Liver (tissue), 9 donors: ENCODE measurements around the gene METTL23. TPM values are rescaled to one million over a fixed set of nuclear protein-coding genes. Genes with fewer than 3 reads are reported as not detected.

ENCODE experiments used
- DNase-seq: peaks from one replicate; pipeline ENCODE4 v3.0.0-alpha.2; 2017; ENCODE audit warnings: low spot score
- H3K27ac ChIP-seq, 2 donors: one replicate each; pipeline ENCODE4 v1.7.0; 2013; ENCODE audit warnings: inconsistent platforms in 2 of 2, low read length in 2 of 2, control low read depth in 1 of 2, low read depth in 1 of 2, mild to moderate bottlenecking in 1 of 2
- H3K27me3 ChIP-seq, 4 donors: one replicate each; pipeline versions ENCODE4 v1.6.1 to v1.7.0; 2013; ENCODE audit warnings: low read length in 3 of 4, inconsistent platforms in 1 of 4, mild to moderate bottlenecking in 1 of 4, moderate library complexity in 1 of 4; ENCODE audit not compliant: control insufficient read depth in 4 of 4, insufficient read depth in 4 of 4
- H3K36me3 ChIP-seq, 4 donors: one replicate each; pipeline versions ENCODE4 v1.6.1 to v1.7.0; 2013; ENCODE audit warnings: low read length in 3 of 4, mild to moderate bottlenecking in 3 of 4, low read depth in 1 of 4, moderate library complexity in 1 of 4; ENCODE audit not compliant: control insufficient read depth in 4 of 4, insufficient read depth in 3 of 4
- H3K4me1 ChIP-seq, 4 donors: one replicate each; pipeline versions ENCODE4 v1.6.1 to v1.7.0; 2013; ENCODE audit warnings: low read length in 3 of 4, mild to moderate bottlenecking in 3 of 4, moderate library complexity in 1 of 4; ENCODE audit not compliant: control insufficient read depth in 4 of 4, insufficient read depth in 4 of 4
- H3K4me3 ChIP-seq, 3 donors: one replicate each; pipeline versions ENCODE4 v1.6.1 to v1.7.0; 2013; ENCODE audit warnings: low read length in 3 of 3, control low read depth in 1 of 3, low read depth in 1 of 3, mild to moderate bottlenecking in 1 of 3
- H3K9ac ChIP-seq, 2 donors: one replicate each; pipeline ENCODE4 v1.7.0; 2013; ENCODE audit warnings: low read length in 2 of 2, mild to moderate bottlenecking in 2 of 2, moderate library complexity in 2 of 2, control low read depth in 1 of 2, low read depth in 1 of 2
- H3K9me3 ChIP-seq, 4 donors: one replicate each; pipeline versions ENCODE4 v1.6.1 to v1.7.0; 2013; ENCODE audit warnings: low read length in 3 of 4; ENCODE audit not compliant: control insufficient read depth in 4 of 4
- ATF3 ChIP-seq: IDR thresholded peaks from 2 replicates; pipeline ENCODE4 v1.6.1; 2016; ENCODE audit warnings: antibody characterized with exemption
- CTCF ChIP-seq: fragments of 150-350 bp; IDR thresholded peaks from 2 replicates; pipeline ENCODE4 v1.5.1; 2017; ENCODE audit warnings: improper control_type of control experiment, low read depth, low read length; ENCODE audit not compliant: missing input control
- FOXA1 ChIP-seq: IDR thresholded peaks from 2 replicates; pipeline ENCODE4 v1.6.1; 2016; ENCODE audit warnings: antibody characterized with exemption
- FOXA2 ChIP-seq: IDR thresholded peaks from 2 replicates; pipeline ENCODE4 v1.6.1; 2016; ENCODE audit warnings: antibody characterized with exemption
- HNF4A ChIP-seq, 2 donors: conservative IDR thresholded peaks; 2 replicates each; pipeline ENCODE4 v1.6.1; 2016; ENCODE audit warnings: antibody characterized with exemption in 2 of 2, mild to moderate bottlenecking in 2 of 2
- HNF4G ChIP-seq: IDR thresholded peaks from 2 replicates; pipeline ENCODE4 v1.6.1; 2016; ENCODE audit warnings: antibody characterized with exemption
- JUND ChIP-seq, 2 donors: IDR thresholded peaks; 2 replicates each; pipeline ENCODE4 v1.6.1; 2016; ENCODE audit warnings: antibody characterized with exemption in 2 of 2
- MAX ChIP-seq: IDR thresholded peaks from 2 replicates; pipeline ENCODE4 v1.6.1; 2016; ENCODE audit warnings: antibody characterized with exemption
- REST ChIP-seq: IDR thresholded peaks from 2 replicates; pipeline ENCODE4 v1.6.1; 2016; ENCODE audit warnings: antibody characterized with exemption, mild to moderate bottlenecking
- SP1 ChIP-seq: IDR thresholded peaks from 2 replicates; pipeline ENCODE4 v1.6.1; 2018; ENCODE audit warnings: antibody characterized with exemption, mild to moderate bottlenecking
- TAF1 ChIP-seq: conservative IDR thresholded peaks from 2 replicates; pipeline ENCODE4 v1.6.1; 2016; ENCODE audit warnings: antibody characterized with exemption, mild to moderate bottlenecking
- YY1 ChIP-seq: IDR thresholded peaks from 2 replicates; pipeline ENCODE4 v1.6.1; 2016; ENCODE audit warnings: antibody characterized with exemption, mild to moderate bottlenecking
- ZBTB33 ChIP-seq: IDR thresholded peaks from 2 replicates; pipeline ENCODE4 v1.6.1; 2016; ENCODE audit warnings: antibody characterized with exemption
- WGBS: extraction: QIAGEN DNeasy Blood & Tissue Kit; methylation state at CpG from one replicate; pipeline ENCODE4 v1.1.7; 2013; 5-methylcytosine and 5-hydroxymethylcytosine counted together
- polyA plus RNA-seq, 2 donors: library from polyadenylated mRNA; stranded (reverse) in 1 of 2; unstranded in 1 of 2; fragments of 200-250 nt in 1 of 2; fragments of >200 nt in 1 of 2; fragmentation: Nextera tagmentation in 1 of 2; extraction: Ambion mirVana in 1 of 2; gene quantifications; one replicate each; pipeline versions ENCODE4 v1.2.1 to v1.2.3, GENCODE V29; 2013 to 2015
- total RNA-seq, 2 donors: library from RNA; depleted of rRNA; stranded (reverse); fragments of >200 nt; gene quantifications; one replicate each; pipeline ENCODE4 v1.2.3, GENCODE V29; 2014
- donor health status: healthy.
- donor health status: healthy.
- donor health status: healthy.
- donor health status: healthy.
- donor health status: healthy.

Gene METTL23
- total and polyA plus RNA-seq, 4 donors, result 15.6 to 37.2 (median 22.1) TPM

- no peaks in the 10 kb centered on the region for H3K27me3 ChIP-seq
- WGBS, result 74% methylated on average over 12 of the region's 12 CpGs
- TF ChIP-seq YY1, result no peak
- TF ChIP-seq JUND (IDR thresholded peaks at IDR 0.05), result no peak
- TF ChIP-seq REST, result no peak
- TF ChIP-seq TAF1, result no peak
- no peak for TF ChIP-seq HNF4A (conservative IDR thresholded peaks at IDR 0.05)
- TF ChIP-seq FOXA1, result no peak
- no peak for TF ChIP-seq MAX
- no peak for TF ChIP-seq ATF3
- TF ChIP-seq HNF4G, result no peak
- no peak for TF ChIP-seq CTCF
- TF ChIP-seq SP1, result no peak
- H3K27ac ChIP-seq, result no peak overlapping the region
- H3K4me1 ChIP-seq, result no peaks in the 10 kb centered on the region
- no peak overlapping the region for H3K4me3 ChIP-seq
- no peak overlapping the region for H3K9ac ChIP-seq
- H3K36me3 ChIP-seq, result no peaks in the 10 kb centered on the region
- DNase-seq, result no peak
- H3K9me3 ChIP-seq, result no peaks in the 10 kb centered on the region
These were observed 48.3 kb upstream of the METTL23 start for GRCh38 chr17:76678330-76678729.

- DNase-seq, result no peak
- no peaks in the 10 kb centered on the region for H3K4me1 ChIP-seq
- no peak overlapping the region for H3K9ac ChIP-seq
- WGBS, result 91% methylated on average over 1 of the region's 1 CpG
- H3K27ac ChIP-seq, result no peak overlapping the region
- no peak overlapping the region for H3K4me3 ChIP-seq
- H3K36me3 ChIP-seq, result no peaks in the 10 kb centered on the region
- no peaks in the 10 kb centered on the region for H3K9me3 ChIP-seq
- no peaks in the 10 kb centered on the region for H3K27me3 ChIP-seq
- TF ChIP-seq ZBTB33, result no peak
- no peak for TF ChIP-seq FOXA2
- no peak for TF ChIP-seq FOXA1
- TF ChIP-seq MAX, result no peak
- TF ChIP-seq SP1, result no peak
- TF ChIP-seq YY1, result no peak
These were observed 47.4 kb upstream of the METTL23 start for GRCh38 chr17:76679239-76679638.
